SK-N-SH (cell line): ENCODE results near the gene PDE9A. TPM values are rescaled to one million over a fixed set of nuclear protein-coding genes. Genes with fewer than 3 reads are reported as not detected.

Experiments used
- CTCF ChIA-PET: fragments of 300-600, 350-600 bp; formaldehyde crosslinking; extraction: SDS; loops from one replicate; lab custom pipeline; 2021; lab: Yijun Ruan, JAX
- POLR2A ChIA-PET: fragments of 350-600 bp; sonication (Branson Sonifier 250); formaldehyde crosslinking; extraction: SDS; loops from one replicate; lab custom pipeline; 2020; ENCODE audit warnings: antibody characterized with exemption, inconsistent platforms; lab: Yijun Ruan, JAX
- DNase-seq: peaks from one replicate; pipeline ENCODE4 v3.0.0; 2012
- H2AFZ ChIP-seq: fragments of 200-600 bp; sonication (generic); 2 replicates; pipeline ENCODE4 v1.8.1; 2016; ENCODE audit warnings: antibody characterized with exemption, mild to moderate bottlenecking, low read depth
- H3F3A ChIP-seq: fragments of 200-600 bp; sonication (generic); replicated peaks from 2 replicates; pipeline ENCODE3; 2016; ENCODE audit warnings: antibody characterized with exemption, mild to moderate bottlenecking; ENCODE audit not compliant: insufficient read depth
- H3K27ac ChIP-seq, 2 experiments: fragments of 200-500 bp in 1 of 2; fragments of 200-600 bp in 1 of 2; sonication (Bioruptor generic) in 1 of 2; sonication (generic), shearing (Covaris generic) in 1 of 2; 2 replicates each; pipeline versions ENCODE4 v1.5.1 to v1.6.1; 2014 to 2016; ENCODE audit warnings: low read depth in 2 of 2, inconsistent platforms in 1 of 2, low read length in 1 of 2, mild to moderate bottlenecking in 1 of 2, mixed read lengths in 1 of 2
- H3K27me3 ChIP-seq: fragments of 200-600 bp; sonication (generic), shearing (Covaris generic); 2 replicates; pipeline ENCODE4 v1.6.1; 2016; ENCODE audit warnings: mixed run types; ENCODE audit not compliant: insufficient read depth
- H3K36me3 ChIP-seq, 2 experiments: fragments of 200-500 bp in 1 of 2; fragments of 200-600 bp in 1 of 2; sonication (Bioruptor generic) in 1 of 2; sonication (generic) in 1 of 2; replicated peaks in 1 of 2; 2 replicates each; pipeline versions ENCODE3 to v1.5.1; 2014 to 2016; ENCODE audit warnings: low read length in 1 of 2, mild to moderate bottlenecking in 1 of 2; ENCODE audit not compliant: insufficient read depth in 2 of 2, control insufficient read depth in 1 of 2
- H3K4me1 ChIP-seq, 2 experiments: fragments of 200-500 bp in 1 of 2; fragments of 200-600 bp in 1 of 2; sonication (Bioruptor generic) in 1 of 2; sonication (generic), shearing (Covaris generic) in 1 of 2; 2 replicates each; pipeline versions ENCODE4 v1.5.1 to v1.6.1; 2014 to 2016; ENCODE audit warnings: low read depth in 1 of 2, low read length in 1 of 2, mixed run types in 1 of 2; ENCODE audit not compliant: insufficient read depth in 2 of 2, control insufficient read depth in 1 of 2
- H3K4me2 ChIP-seq: fragments of 200-600 bp; sonication (generic), shearing (Covaris generic); 2 replicates; pipeline ENCODE4 v1.6.1; 2017; ENCODE audit warnings: mixed run types
- H3K4me3 ChIP-seq, 2 experiments: fragments of 200-500 bp in 1 of 2; fragments of 200-600 bp in 1 of 2; sonication (Bioruptor generic) in 1 of 2; sonication (generic), shearing (Covaris generic) in 1 of 2; 2 replicates each; pipeline versions ENCODE4 v1.5.1 to v1.8.1; 2014 to 2016; ENCODE audit warnings: low read depth in 2 of 2, inconsistent platforms in 1 of 2, low read length in 1 of 2, mild to moderate bottlenecking in 1 of 2, mixed read lengths in 1 of 2, moderate library complexity in 1 of 2
- H3K79me2 ChIP-seq: fragments of 200-600 bp; sonication (generic); 2 replicates; pipeline ENCODE4 v1.8.1; 2017; ENCODE audit warnings: mild to moderate bottlenecking; ENCODE audit not compliant: insufficient read depth
- H3K9ac ChIP-seq: fragments of 200-600 bp; sonication (generic); 2 replicates; pipeline ENCODE4 v1.6.1; 2017; ENCODE audit warnings: mixed run types
- H3K9me2 ChIP-seq: fragments of 200-600 bp; sonication (generic); 2 replicates; pipeline ENCODE4 v1.6.1; 2017; ENCODE audit warnings: mixed run types
- H3K9me3 ChIP-seq: fragments of 200-600 bp; sonication (generic); 2 replicates; pipeline ENCODE4 v1.6.1; 2017; ENCODE audit warnings: mixed run types, mild to moderate bottlenecking, moderate library complexity
- H4K20me1 ChIP-seq: fragments of 200-600 bp; sonication (generic); 2 replicates; pipeline ENCODE4 v1.6.1; 2017; ENCODE audit warnings: mild to moderate bottlenecking, mixed run types; ENCODE audit not compliant: insufficient read depth
- CTCF ChIP-seq: fragments of 200-600 bp; sonication (generic); IDR thresholded peaks from 2 replicates; pipeline ENCODE4 v1.6.1; 2017; ENCODE audit warnings: antibody characterized with exemption, mild to moderate bottlenecking, moderate library complexity
- ELF1 ChIP-seq: IDR thresholded peaks from 2 replicates; pipeline ENCODE4 v1.4.0; 2012
- FOSL2 ChIP-seq: IDR thresholded peaks from 2 replicates; pipeline ENCODE4 v1.4.0; 2012; ENCODE audit warnings: low read depth, mild to moderate bottlenecking, moderate library complexity, borderline replicate concordance
- FOXM1 ChIP-seq: IDR thresholded peaks from 2 replicates; pipeline ENCODE4 v1.4.0; 2012; ENCODE audit warnings: low read depth, mild to moderate bottlenecking
- JUND ChIP-seq: IDR thresholded peaks from 2 replicates; pipeline ENCODE4 v1.4.0; 2012
- NRF1 ChIP-seq: IDR thresholded peaks from 2 replicates; pipeline ENCODE4 v1.6.1; 2012; ENCODE audit warnings: low read depth, mild to moderate bottlenecking, low read length
- RAD21 ChIP-seq: IDR thresholded peaks from 2 replicates; pipeline ENCODE4 v1.6.1; 2012; ENCODE audit warnings: mild to moderate bottlenecking, low read length
- REST ChIP-seq: IDR thresholded peaks from 2 replicates; pipeline ENCODE4 v1.6.1; 2012; ENCODE audit warnings: mild to moderate bottlenecking, low read depth, low read length, moderate library complexity
- TCF12 ChIP-seq: IDR thresholded peaks from 2 replicates; pipeline ENCODE4 v1.4.0; 2012
- TEAD4 ChIP-seq: IDR thresholded peaks from 2 replicates; pipeline ENCODE4 v1.4.0; 2012; ENCODE audit warnings: mild to moderate bottlenecking, borderline replicate concordance; ENCODE audit not compliant: insufficient read depth
- YY1 ChIP-seq: IDR thresholded peaks from 2 replicates; pipeline ENCODE4 v1.4.0; 2012; ENCODE audit warnings: low read depth, mild to moderate bottlenecking
- ZBTB33 ChIP-seq: IDR thresholded peaks from 2 replicates; pipeline ENCODE4 v1.4.0; 2012; ENCODE audit warnings: low read depth, borderline replicate concordance
- WGBS: methylation state at CpG from one replicate; pipeline ENCODE4 v1.1.6; 2017; ENCODE audit warnings: low lambda C conversion rate; 5-methylcytosine and 5-hydroxymethylcytosine counted together
- polyA plus RNA-seq, 3 experiments: library from polyadenylated mRNA; depleted of rRNA; stranded (reverse); fragments of >200 nt; gene quantifications; 2 replicates each; pipeline ENCODE4 v1.2.3, GENCODE V29; 2012
- TF ChIP-seq, protein P1 (sequence below): IDR thresholded peaks from 2 replicates; pipeline ENCODE4 v1.4.0; 2012; ENCODE audit warnings: low read depth, borderline replicate concordance

PDE9A gene
- polyA plus RNA-seq, 1 of the 3 experiments (the other 2 are of a cell fraction), result 0.28 TPM

GRCh38 chr21:42661688-42662429 is 8.4 kb downstream of the PDE9A start:
- Histone ChIP-seq H3K27me3 (no peaks in the 10 kb centered on the region), H4K20me1 (no peaks in the 10 kb centered on the region), H3K36me3 (no peaks in the 10 kb centered on the region), H3K27ac (no peak overlapping the region), H3K9me2 (no peaks in the 10 kb centered on the region), H3K4me2 (no peak overlapping the region), H3K9me3 (no peaks in the 10 kb centered on the region), H3K9ac (no peak overlapping the region), H3K4me3 (no peak overlapping the region), H3K79me2 (no peaks in the 10 kb centered on the region), H3K4me1 (no peaks in the 10 kb centered on the region; a peak in 1 of 4 replicates), H3F3A (no peaks in the 10 kb centered on the region), H2AFZ (no peak overlapping the region)
- POLR2A ChIA-PET, result no interaction called here
- 89% methylated on average over 24 of the region's 25 CpGs for WGBS
- TF ChIP-seq ZBTB33 (no peak), FOXM1 (no peak), ELF1 (no peak), FOSL2 (no peak), RAD21 (no peak), CTCF (no peak), TCF12 (no peak), REST (no peak), JUND (no peak), TEAD4 (no peak), NRF1 (no peak), YY1 (no peak)
- TF ChIP-seq, protein P1, sequence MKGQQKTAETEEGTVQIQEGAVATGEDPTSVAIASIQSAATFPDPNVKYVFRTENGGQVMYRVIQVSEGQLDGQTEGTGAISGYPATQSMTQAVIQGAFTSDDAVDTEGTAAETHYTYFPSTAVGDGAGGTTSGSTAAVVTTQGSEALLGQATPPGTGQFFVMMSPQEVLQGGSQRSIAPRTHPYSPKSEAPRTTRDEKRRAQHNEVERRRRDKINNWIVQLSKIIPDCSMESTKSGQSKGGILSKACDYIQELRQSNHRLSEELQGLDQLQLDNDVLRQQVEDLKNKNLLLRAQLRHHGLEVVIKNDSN, result no peak
- DNase-seq, result no peak
- CTCF ChIA-PET, result interaction anchor here (1.1 to 1.4 kb wide), 2 partner anchors 9 to 69 kb away, joined by 4 to 5 read pairs; partner anchors contain the start of gene PDE9A
